NCI-H524 treated with DMSO at 0.1 percent for 48 hours (cell line): Measurements from ENCODE around the gene ALG5.

Experiments
- DNase-seq: peaks from one replicate; lab custom pipeline; 2025; lab: John Stamatoyannopoulos, UW

Gene ALG5, protein sequence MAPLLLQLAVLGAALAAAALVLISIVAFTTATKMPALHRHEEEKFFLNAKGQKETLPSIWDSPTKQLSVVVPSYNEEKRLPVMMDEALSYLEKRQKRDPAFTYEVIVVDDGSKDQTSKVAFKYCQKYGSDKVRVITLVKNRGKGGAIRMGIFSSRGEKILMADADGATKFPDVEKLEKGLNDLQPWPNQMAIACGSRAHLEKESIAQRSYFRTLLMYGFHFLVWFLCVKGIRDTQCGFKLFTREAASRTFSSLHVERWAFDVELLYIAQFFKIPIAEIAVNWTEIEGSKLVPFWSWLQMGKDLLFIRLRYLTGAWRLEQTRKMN

DNA sequence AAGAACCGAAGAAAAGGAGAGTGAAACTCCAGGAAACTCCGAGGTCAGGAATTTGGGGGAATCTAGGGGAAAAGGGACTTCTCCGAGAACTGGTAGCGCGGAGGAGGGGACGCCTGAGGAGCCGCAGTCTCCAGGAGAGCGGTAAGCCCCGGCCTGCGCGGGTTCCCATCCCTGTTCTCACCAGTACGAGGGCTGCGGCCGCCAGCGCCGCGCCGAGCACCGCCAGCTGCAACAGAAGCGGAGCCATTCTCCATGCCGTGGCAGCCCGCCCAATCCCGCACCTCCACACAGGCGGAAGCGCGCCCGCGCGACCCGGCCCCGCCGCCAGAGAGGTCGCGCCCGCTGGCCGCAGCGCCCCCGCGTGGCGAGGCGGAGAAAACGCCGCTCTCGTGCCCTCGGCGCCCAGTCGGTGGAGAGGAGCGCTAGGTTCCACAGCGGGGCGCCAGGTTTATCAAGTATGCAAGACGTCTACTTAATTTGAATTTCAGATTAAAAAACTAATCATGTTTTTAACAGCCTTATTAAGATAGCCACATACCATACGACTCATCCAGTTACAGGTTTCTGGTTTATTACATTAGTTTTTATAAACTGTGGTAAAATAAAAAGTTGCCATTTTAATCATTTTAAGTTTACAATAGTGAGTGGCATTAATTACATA, at the start of gene ALG5:
Gene ALG5, minus strand, starts transcription at position 287 of the 661 bp plus-strand sequence. Its CDS starts 40 bp downstream, at position 247.
- DNase-seq, result peak; percentile 25

DNA sequence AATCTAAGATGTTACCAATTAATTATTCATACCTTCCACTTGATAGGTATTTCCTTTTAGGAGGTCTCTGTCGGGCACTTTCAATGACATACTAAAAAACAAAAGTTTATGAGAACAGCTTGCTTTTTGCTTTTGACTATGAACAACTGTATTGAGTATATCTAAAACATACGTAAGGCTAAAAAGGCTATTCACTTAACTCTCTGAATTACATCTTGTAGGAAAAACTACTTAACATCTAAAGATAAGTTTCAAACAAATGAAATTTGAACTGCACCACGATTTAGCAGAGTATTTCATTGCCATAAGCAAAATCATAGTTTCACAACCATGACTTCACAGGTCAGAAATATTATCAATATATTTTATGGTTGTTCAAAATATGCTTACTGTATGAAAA, 48.7 kb upstream of the ALG5 start:
- DNase-seq, result no peak

DNA sequence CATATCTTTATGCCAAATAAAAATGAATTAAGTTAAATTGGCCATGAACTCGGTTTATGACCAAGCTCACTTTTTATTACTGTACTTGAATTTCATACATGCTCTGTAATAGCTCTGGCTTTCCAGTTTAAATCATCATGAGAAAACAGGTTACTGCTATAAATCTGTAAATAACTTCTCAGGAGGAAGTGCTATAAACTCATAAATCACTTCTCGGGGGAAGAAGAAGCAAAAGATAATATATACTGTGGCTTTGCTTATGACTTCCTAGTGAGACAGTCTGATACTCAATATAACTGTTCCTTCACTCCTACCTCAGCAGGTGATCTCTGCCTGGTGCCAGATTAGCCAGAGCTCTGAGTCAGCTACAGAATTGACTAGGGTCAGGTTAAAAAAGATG, 47.9 kb upstream of the ALG5 start:
- no peak for DNase-seq

DNA sequence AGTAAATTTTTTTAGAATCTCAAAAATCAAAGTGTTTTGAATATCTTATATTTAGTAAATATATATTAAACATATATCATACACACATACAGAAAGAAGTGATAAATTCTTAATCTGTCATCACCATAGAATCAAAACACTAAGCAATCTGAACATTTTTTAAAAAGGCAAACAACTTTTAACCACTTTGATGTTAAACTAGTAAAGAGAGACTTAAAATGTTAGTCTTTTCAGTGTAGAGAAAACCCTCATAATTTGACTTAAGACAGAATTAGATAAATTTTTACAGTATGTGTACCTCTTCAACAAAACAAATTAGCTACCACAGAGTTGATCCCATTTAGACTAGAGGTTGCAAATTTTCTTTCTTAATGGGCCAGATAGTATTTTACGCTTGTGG, 46.9 kb upstream of the ALG5 start:
- DNase-seq, result no peak

DNA sequence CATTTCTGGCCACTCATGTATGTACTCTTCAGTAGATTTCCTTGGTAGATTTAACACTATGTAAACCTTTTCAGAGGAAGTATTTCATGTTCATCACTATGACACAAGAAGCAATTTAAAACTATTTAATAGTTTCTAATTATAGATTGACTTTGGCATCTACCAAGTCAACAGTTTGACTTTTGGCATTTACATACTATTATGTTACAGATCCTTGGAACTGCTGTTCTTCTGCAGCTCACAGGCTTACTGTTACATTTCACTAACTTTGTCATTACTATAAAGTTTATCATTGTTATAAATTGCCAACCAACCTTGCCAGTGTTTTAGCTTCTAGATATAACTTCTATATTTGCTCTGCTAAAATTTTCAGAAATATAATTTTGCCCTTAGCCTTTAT, 41.6 kb upstream of the ALG5 start:
- no peak for DNase-seq

DNA sequence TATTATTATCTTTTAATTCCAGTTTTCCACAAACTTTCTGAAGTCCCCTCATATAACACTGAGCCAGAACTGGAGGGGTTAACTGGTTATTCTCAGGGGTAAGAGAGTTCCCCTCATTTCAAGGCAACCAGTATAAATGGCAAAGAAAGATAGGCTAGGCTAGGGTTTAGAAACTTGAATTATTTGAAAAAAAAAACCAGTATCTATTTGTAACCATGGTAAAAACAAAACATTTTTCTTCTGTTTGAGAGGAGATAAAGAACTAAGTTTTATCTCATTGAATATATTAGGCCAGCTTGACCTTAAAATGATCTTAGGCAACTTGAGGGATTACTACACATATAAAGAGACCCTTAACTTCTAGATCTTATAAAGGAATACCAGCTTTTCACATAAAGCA, 40.8 kb upstream of the ALG5 start:
- DNase-seq, result no peak

DNA sequence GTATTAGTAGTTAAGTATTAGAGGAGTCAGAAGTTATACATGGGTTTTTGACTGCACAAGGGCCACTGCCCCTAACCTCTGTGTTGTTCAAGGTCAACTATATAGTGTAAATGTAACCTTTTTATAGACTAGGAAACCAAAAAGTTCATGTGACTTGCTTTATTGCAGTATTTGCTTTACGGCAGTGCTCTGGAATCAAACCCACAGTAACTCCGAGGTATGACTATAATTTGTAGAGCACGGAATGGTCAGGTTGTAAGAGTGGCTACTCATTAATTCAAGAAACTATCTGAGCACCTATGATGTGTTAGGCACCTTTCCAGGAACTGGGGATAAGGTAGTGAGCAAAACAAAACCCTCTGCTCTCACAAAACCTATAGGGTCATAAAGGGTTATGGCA, 38.1 kb upstream of the ALG5 start:
- DNase-seq, result no peak

DNA sequence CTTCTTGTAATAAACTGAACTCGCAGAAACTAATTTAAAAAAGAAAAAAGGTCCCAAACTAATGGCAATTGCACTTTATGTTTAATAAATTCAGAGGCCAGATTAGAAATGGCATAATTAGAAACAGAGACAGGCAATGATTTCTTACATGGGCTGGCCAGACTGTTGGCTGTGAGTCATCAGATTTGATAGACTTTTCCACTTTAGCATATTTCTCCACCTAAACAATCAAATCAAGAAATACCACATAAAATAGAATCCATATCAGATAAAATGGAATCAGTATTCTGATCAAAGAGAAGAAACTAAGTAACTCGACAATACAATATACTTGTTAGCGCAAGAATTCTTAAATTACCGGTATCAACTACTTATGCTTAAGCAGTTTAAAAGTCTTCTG, 30.5 kb upstream of the ALG5 start:
- DNase-seq, result no peak

DNA sequence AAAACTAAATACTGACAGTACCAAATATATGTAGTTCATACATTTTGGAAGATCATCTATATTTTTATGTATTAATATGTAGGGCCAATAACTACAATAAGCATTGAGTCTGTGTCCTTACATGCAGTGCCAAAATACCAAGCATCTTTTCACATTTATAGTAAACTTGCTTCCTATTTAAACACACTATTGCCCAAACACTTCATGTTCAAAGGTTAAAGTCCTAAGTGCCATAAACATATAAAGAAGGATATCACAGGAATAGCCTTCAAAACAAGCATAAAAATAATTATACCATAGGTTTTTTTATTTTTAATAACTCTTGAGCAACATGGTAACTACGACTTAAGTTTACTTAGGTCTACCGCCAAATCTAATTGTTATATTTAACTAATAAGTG, 28.5 kb upstream of the ALG5 start:
- no peak for DNase-seq

DNA sequence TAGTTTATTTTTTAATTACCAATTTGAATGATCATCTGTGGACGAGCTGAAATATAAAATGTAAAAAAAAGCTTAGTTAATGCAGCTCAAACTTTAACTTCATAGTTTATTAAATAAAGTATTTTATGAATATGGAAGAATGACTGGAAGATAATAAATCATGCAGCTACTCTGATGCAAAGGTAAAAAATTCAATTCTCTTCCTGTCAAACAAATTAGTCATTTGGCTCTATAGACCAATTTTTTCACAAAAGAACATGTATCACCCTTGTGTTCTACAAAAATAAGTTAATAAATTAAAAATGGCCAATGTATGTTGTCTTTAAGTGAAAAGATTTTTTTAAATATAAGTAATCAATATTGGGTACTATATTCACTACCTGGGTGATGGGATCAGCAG, 27.6 kb upstream of the ALG5 start:
- no peak for DNase-seq

DNA sequence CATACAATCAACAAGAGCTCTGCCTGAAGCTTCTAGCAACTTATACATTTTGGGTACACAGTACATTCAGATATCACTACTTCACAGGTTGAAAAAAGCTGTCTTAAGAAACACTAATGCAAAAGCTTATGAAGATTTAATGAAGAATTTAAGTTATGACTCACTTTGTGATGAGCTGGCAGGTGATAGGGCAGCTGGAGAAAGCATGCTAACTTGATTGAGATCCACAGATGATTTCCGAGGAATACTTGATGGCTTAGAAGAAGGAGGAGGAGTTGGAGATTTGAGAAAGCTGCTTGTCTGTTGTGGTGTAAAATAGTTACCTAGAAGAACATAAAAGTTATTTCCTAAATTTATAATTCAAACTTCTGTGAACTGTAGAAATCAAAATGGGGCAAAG, 24.7 kb upstream of the ALG5 start:
- DNase-seq, result no peak

DNA sequence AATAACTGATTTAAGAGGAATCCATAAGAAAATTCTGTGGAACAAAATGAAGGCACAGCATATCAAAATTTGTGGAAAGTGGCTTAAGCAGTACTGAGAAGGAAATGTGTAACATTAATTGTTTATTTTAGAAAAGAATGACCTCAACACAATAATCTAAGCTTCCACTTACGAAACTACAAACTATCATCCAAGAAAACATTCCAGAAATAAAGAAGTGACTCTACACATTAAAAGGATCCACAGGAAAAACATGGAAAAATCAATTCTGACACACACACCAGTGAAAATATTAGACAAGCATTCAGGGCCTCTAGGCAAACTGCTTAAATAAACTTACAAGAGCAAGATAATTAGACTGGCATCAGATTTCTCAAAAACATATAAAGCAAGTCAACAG, 15.5 kb upstream of the ALG5 start:
- no peak for DNase-seq

DNA sequence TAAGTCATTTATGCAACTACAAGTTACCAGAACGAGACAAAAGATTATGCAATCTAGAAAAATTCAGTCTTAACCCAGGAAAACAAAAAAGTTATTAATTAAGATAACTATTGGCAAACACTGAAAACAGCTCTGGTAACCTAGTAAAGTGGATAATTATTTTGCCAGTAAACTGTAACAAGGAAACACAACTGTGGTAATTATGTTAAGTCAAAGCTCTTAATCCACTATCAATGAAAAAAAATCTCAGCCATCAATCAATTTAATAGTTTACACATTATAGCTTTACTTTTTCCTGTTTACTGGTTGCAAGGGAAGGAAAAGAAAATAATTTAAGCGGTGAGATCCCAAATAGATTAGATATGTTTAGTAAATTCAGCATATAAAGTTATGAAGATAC, 12.6 kb upstream of the ALG5 start:
- DNase-seq, result no peak

DNA sequence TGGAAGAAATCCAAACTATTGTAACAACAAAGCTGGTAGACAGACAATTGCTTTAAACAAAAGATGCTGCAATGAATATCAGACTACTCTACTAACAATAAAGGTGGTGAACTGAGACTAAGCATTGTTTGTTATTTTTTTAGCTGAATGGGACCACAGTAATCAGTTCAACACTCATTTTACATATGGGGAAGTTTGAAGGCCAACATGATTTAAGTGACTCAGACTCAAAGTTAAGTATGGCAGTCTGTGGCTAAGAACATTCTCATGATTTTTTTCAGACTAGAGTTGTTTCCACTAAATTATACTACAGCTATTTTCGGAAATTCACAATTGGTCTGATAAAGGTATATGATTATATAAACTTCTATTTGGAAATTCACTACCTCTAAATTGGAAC, 11.9 kb upstream of the ALG5 start:
- DNase-seq, result no peak

DNA sequence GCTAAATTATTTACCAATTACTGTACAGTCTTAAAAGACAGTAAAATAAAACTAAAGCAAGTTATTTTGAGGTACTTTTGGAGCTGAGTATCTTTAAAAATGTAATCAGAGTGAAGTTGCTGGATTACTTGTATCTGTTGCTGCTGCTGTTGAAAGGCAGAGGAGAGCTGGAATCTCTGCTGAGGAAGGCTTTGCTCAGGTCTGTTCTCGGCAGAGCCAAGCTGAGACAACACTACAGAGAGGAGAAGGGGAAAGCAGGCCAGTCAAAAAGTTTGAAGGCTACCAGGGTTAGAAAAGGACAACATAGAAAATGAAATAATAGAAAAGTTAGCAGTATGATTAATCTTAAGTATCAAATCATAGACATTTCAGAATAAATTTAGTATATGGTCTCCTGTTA, 11.3 kb upstream of the ALG5 start:
- DNase-seq, result no peak

DNA sequence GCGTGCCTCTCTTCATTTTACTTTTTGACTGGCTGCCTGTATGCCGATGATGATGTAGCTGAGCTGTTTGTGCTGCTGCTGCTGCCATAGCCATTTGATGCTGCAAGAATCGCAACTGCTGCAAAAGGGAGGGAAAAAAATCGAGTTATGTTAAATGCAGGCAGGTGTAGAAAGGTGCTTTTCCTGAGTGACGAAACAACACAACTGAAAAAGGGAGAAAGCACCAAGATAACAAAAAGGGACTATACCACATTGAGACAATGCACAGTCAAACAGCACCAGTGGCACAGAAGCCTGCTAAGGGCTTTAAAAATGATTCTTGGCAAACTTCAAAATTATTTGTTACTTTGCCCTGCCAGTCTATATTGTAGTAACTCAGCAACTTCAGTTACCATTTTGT, 10.6 kb upstream of the ALG5 start:
- DNase-seq, result no peak

DNA sequence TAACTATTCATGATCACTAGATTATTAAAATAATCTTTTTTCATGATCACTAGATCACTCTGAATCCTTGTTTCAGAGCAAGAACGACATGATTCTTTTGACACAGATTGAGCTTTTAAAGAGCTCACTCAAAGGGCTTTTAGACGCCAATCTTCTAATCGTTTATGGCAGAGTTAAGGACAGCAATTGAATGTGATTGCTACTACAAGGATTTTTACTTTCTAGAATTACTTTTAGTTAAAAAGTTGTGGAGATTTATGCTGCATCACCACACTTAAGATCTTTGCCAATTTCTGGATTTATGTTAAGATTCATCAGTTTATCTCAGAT, 2.7 kb upstream of the ALG5 start:
- DNase-seq, result no peak

DNA sequence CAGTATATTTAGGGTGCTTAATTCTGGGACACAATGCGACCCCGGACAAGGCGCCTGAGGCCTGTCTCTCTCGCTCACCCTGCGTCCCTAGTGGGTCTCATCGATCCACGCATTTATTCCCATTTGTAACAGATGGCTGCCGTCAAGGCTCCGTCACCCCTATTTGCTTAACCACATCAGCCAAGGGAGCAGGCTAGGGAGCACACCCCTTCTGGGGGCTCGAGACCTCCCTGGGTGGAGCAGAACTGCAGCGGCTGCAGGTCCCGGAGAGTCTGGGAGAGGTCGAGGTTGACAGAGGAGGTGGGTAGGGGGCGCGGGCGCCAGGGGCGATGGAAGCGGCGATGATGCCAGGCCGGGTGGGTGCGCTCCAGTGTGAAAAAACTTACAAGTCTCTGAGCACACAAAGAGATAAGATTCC, 507 bp downstream of the ALG5 start:
- no peak for DNase-seq

DNA sequence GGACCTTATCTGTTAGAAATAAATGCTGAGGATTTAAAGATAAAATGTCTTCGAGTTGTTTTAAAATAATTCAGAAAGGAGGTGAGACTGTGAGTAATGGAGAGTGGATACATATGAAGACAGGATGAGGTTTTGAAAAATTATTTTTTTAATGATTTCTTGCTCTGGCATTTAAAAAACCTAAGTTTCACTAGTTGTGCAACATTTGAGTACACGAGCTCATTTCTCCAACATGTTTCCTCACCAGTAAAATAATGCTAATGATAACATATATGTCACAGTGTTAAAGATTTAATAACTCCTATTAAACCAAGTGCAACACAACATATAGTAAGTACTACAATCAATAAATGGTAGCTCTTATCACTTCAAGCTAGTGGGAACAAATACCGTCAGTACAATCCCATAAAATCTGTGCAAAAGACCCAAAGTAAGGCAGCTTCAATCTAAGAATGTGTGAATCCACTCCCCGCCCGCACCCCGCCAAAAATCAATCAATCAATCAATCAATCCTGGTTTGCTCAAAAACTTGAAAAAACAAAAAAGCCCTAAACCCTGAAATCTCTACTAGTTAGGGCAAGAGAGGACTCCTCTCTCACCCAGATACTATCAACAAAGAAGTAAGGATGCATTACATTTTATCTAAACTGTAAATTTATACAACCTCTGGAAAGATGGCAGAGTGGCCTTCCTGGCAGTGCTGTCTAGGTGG, 1.3 kb downstream of the ALG5 start:
- no peak for DNase-seq

DNA sequence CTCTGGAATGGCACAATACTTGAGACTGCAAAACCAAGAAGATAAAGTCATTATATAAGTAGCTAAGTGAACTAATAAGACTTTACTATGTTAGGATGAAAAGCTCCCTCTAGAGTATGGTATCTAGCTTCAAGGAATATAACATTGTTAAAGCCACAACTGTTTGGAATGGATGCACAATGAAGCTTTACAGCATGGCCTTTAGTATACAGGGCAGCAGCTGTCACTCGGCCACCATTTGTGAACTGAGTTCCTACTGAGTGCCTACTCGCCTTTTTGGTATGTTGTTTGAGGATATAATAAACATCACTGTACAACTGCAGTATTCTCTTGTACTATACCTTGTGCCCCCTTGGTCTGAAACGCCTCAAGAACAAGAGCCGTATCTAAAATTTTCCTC, 6.8 kb downstream of the ALG5 start:
- DNase-seq, result no peak

DNA sequence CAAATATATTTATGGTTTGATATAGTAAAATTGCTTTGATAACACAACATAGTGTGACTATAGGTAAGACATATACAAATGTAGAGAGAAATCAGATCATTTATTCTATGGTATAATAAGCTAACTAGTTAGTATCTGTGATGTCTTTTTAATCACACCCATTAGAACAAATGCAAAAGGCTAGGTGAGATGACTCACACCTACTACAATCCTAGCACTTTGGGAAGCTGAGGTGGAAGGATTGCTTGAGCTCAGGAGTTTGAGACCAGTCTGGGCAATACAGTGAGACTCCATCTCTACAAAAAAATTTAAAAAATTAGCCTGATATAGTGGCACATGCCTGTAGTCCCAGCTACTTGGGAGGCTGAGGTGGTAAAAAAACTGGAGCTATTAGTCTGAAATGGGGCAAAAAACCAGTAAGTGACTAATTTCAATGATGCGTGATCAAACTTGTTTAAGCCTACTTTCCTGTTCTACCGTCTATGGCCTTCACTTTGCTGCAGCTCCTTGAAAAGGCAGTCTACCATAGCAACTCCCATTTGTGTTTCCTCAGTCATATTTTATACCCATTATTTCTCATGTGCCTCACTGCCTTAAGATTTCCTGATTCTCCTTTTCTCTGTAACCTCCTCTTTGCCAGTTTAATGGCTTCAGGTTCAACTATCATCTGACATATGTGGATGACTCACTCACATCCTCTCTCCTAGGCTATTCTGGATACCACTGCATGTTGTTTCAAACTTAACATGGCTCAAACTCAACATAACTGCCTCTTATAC, 12.5 kb downstream of the ALG5 start:
- no peak for DNase-seq

DNA sequence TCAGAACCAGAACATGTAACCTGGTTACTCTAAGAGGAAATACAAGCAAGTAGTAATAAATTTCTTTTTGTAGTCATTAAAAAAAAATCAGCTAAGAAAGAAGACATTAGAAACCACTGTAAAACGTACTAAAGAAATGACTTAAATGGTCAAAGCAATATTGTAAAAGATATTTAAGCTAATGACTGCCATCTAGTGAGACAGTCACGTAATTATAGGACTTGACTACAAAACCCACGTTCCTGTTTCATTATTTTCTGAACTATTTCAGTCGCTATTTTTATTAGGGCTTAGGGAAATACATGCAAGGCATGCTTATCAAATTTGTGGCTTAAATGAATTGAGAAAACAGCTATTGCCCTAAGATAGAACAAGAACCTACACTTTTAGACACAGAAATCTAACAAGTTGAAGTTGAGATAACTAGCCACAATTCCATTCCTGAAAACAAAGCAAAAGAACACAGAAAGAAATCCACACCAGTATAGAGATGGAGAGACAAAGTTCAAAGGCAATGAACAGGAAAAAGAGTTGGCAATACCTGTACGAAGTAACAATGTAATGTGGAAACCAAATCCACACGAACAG, 17.9 kb downstream of the ALG5 start:
- no peak for DNase-seq
